8988T (cell line): Measurements from ENCODE around the gene TSR2.

Experiments
- DNase-seq: peaks from one replicate; pipeline ENCODE4 v3.0.0; 2011

TSR2 gene

GRCh38 chrX:54439960-54440871, at the start of gene TSR2:
Gene TSR2, plus strand, starts transcription at chrX:54440404. Its CDS starts 18 bp downstream, at chrX:54440422.
- DNase-seq: peak; percentile 41

GRCh38 chrX:54397113-54397512, 43.1 kb upstream of the TSR2 start:
- no peak for DNase-seq

GRCh38 chrX:54407266-54407665, 32.9 kb upstream of the TSR2 start:
- no peak for DNase-seq

- no peak for DNase-seq
Observed at GRCh38 chrX:54411732-54412131, 28.5 kb upstream of the TSR2 start.

- no peak for DNase-seq
Observed at GRCh38 chrX:54413753-54414152, 26.5 kb upstream of the TSR2 start.

GRCh38 chrX:54415534-54416350, 24.5 kb upstream of the TSR2 start:
- DNase-seq: no peak

GRCh38 chrX:54416965-54417364, 23.2 kb upstream of the TSR2 start:
- DNase-seq: no peak

GRCh38 chrX:54419559-54420302, 20.5 kb upstream of the TSR2 start:
- no peak for DNase-seq

GRCh38 chrX:54422168-54422567, 18.0 kb upstream of the TSR2 start:
- no peak for DNase-seq

GRCh38 chrX:54423161-54423888, 16.9 kb upstream of the TSR2 start:
- DNase-seq: no peak

GRCh38 chrX:54427837-54428424, 12.3 kb upstream of the TSR2 start:
- DNase-seq: no peak

- DNase-seq: no peak
Observed at GRCh38 chrX:54430519-54430918, 9.7 kb upstream of the TSR2 start.

- no peak for DNase-seq
Observed at GRCh38 chrX:54435121-54435520, 5.1 kb upstream of the TSR2 start.

- no peak for DNase-seq
Observed at GRCh38 chrX:54442790-54443189, 2.6 kb downstream of the TSR2 start.

GRCh38 chrX:54444752-54445151, 4.5 kb downstream of the TSR2 start:
- no peak for DNase-seq

GRCh38 chrX:54446084-54446483, 5.9 kb downstream of the TSR2 start:
- DNase-seq: no peak

GRCh38 chrX:54447461-54447860, 7.3 kb downstream of the TSR2 start:
- peak; percentile 43 for DNase-seq

GRCh38 chrX:54449929-54450328, 9.7 kb downstream of the TSR2 start:
- DNase-seq: no peak

GRCh38 chrX:54452920-54453319, 12.7 kb downstream of the TSR2 start:
- no peak for DNase-seq

- no peak for DNase-seq
Observed at GRCh38 chrX:54470054-54470760, 30.0 kb downstream of the TSR2 start.
